ENCODE measurements around the gene RDH11.

RDH11 gene

DNA sequence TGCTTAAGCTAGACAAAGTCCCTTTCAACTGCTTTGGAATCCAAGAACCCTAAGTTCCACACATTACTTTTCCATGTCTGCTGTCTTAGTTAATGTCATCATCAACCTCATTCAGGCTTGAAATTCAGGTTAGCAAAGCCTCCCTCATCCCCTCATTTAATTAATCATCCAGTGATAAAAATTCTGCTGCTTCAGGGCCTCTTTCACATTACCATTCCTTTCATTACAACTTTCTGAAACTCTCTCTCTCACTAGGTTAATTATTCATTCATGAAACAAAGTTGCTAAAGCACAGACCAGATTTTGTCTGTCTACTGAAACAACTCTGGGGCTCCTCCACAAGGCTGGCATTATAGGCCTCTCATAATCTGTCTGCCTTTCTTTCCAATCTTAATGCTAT lies 11.7 kb downstream of the RDH11 start:
- H3K4me2 ChIP-seq (ENCODE audit: insufficient read depth, low read length) = no peak overlapping the region
- no peaks in the 10 kb centered on the region for H3K27me3 ChIP-seq (ENCODE audit: insufficient read depth, low read length, poor library complexity)
- H2AFZ ChIP-seq (ENCODE audit: low read depth, low read length) = no peak overlapping the region
- H3K36me3 ChIP-seq (ENCODE audit: insufficient read depth, low read length) = peaks cover 87% of the 10 kb centered on the region
- no peak overlapping the region for H3K9ac ChIP-seq (ENCODE audit: low read depth, low read length)
- TF ChIP-seq EZH2 (IDR thresholded peaks at IDR 0.05; ENCODE audit: borderline replicate concordance, low read depth, low read length, severe bottlenecking) (no peak), CTCF (IDR thresholded peaks at IDR 0.05; ENCODE audit: borderline replicate concordance, extremely low read depth, low read length, poor library complexity, severe bottlenecking) (no peak)
- H3K79me2 ChIP-seq (ENCODE audit: insufficient read depth, low read length) = peaks cover 44% of the 10 kb centered on the region
- no peaks in the 10 kb centered on the region for H3K9me3 ChIP-seq (ENCODE audit: insufficient read depth, low read length, severe bottlenecking)
- no peak for ATAC-seq (ENCODE audit: insufficient read depth, low read depth)
- no peaks in the 10 kb centered on the region for H3K4me1 ChIP-seq (ENCODE audit: insufficient read depth, low read length)
- H3K27ac ChIP-seq (ENCODE audit: low read length) = no peak overlapping the region
- no peak overlapping the region for H3K4me3 ChIP-seq (ENCODE audit: low read depth in 1 of 2, low read length in 2 of 2)
- DNase-seq = no peak
- H4K20me1 ChIP-seq (ENCODE audit: insufficient read depth, low read length) = peaks cover 6% of the 10 kb centered on the region; the same call in 1 of the 2 replicates

DNA sequence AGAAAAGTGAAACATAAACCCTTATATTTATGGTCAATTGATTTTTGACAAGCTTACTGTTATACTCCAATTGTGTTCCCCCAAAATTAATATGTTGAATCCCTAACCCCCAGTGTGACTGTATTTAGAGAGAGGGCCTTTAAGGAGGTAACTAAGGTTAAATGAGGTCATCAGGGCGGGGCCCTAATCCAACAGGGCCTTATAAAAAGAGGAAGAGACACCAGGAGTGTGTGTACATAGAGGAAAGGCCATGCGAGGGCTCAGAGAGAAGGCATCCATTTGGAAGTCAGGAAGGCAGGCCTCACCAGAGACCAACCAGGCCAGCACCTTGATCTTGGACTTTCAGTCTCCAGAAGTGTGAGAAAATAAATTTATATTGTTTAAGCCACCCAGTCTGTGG lies 14.6 kb downstream of the RDH11 start:
- H3K27ac ChIP-seq (ENCODE audit: low read length) = no peak overlapping the region
- no peak overlapping the region for H3K9ac ChIP-seq (ENCODE audit: low read depth, low read length)
- no peaks in the 10 kb centered on the region; the same call in 1 of the 2 replicates for H3K4me1 ChIP-seq (ENCODE audit: insufficient read depth, low read length)
- H3K4me2 ChIP-seq (ENCODE audit: insufficient read depth, low read length) = no peak overlapping the region
- no peak for TF ChIP-seq EZH2 (IDR thresholded peaks at IDR 0.05; ENCODE audit: borderline replicate concordance, low read depth, low read length, severe bottlenecking)
- no peak for TF ChIP-seq CTCF (IDR thresholded peaks at IDR 0.05; ENCODE audit: borderline replicate concordance, extremely low read depth, low read length, poor library complexity, severe bottlenecking)
- H3K36me3 ChIP-seq (ENCODE audit: insufficient read depth, low read length) = peaks cover 78% of the 10 kb centered on the region
- H3K27me3 ChIP-seq (ENCODE audit: insufficient read depth, low read length, poor library complexity) = no peaks in the 10 kb centered on the region
- no peak for ATAC-seq (ENCODE audit: insufficient read depth, low read depth)
- peaks cover 2% of the 10 kb centered on the region; the same call in 1 of the 2 replicates for H4K20me1 ChIP-seq (ENCODE audit: insufficient read depth, low read length)
- H3K4me3 ChIP-seq (ENCODE audit: low read depth in 1 of 2, low read length in 2 of 2) = no peak overlapping the region
- H2AFZ ChIP-seq (ENCODE audit: low read depth, low read length) = no peak overlapping the region
- DNase-seq = no peak
- peaks cover 33% of the 10 kb centered on the region for H3K79me2 ChIP-seq (ENCODE audit: insufficient read depth, low read length)
- H3K9me3 ChIP-seq (ENCODE audit: insufficient read depth, low read length, severe bottlenecking) = no peaks in the 10 kb centered on the region

DNA sequence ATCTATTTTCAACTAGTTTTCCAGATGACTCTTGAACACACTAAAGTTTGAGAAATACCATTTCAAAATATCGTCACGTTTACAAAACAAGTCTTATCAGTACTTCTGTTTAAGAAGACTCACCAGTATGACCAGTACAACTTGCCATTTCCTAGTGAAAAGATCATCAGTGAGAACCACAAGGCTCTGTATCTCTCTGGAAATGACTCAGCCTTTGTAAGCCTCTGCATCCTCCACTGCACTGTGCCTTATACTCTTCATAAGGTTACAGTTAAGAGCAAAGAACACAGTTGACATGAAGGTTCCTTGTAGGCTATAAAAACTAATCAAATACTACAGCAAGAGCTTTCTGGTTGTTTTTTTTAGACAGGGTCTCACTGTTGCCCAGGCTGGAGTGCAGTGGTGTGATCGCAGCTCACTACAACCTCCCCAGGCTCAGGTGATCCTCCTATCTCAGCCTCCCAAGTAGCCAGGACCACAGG lies 15.4 kb downstream of the RDH11 start:
- peaks cover 37% of the 10 kb centered on the region for H3K79me2 ChIP-seq (ENCODE audit: insufficient read depth, low read length)
- H3K4me1 ChIP-seq (ENCODE audit: insufficient read depth, low read length) = peaks cover 7% of the 10 kb centered on the region
- no peak overlapping the region for H3K4me3 ChIP-seq (ENCODE audit: low read depth in 1 of 2, low read length in 2 of 2)
- H3K9me3 ChIP-seq (ENCODE audit: insufficient read depth, low read length, severe bottlenecking) = no peaks in the 10 kb centered on the region
- peaks cover 76% of the 10 kb centered on the region for H3K36me3 ChIP-seq (ENCODE audit: insufficient read depth, low read length)
- DNase-seq (no peak), ATAC-seq (ENCODE audit: insufficient read depth, low read depth) (no peak)
- no peaks in the 10 kb centered on the region for H3K27me3 ChIP-seq (ENCODE audit: insufficient read depth, low read length, poor library complexity)
- H2AFZ ChIP-seq (ENCODE audit: low read depth, low read length) = no peak overlapping the region
- TF ChIP-seq CTCF (IDR thresholded peaks at IDR 0.05; ENCODE audit: borderline replicate concordance, extremely low read depth, low read length, poor library complexity, severe bottlenecking) = no peak
- H3K27ac ChIP-seq (ENCODE audit: low read length) = no peak overlapping the region
- no peak overlapping the region for H3K4me2 ChIP-seq (ENCODE audit: insufficient read depth, low read length)
- H4K20me1 ChIP-seq (ENCODE audit: insufficient read depth, low read length) = peaks cover 2% of the 10 kb centered on the region; the same call in 1 of the 2 replicates
- H3K9ac ChIP-seq (ENCODE audit: low read depth, low read length) = no peak overlapping the region

DNA sequence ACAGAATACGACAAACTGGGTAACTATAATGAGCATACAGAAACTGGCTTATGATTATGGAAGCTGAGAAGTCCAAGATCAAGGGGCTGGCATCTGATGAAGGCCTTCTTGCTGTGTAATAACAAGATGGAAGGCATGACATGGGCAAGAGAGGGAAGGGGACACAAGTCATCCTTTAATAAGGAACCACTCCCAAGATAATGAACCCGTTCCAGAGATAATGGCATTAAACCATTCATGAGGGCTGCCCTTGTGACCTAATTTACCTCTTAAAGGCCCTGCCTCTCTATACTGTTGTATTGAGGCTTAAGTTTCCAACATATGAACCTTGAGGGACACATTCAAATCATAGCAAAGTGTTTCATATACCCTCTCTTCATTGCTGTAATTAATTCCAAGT lies 16.6 kb downstream of the RDH11 start:
- TF ChIP-seq CTCF (IDR thresholded peaks at IDR 0.05; ENCODE audit: borderline replicate concordance, extremely low read depth, low read length, poor library complexity, severe bottlenecking) (no peak), EZH2 (IDR thresholded peaks at IDR 0.05; ENCODE audit: borderline replicate concordance, low read depth, low read length, severe bottlenecking) (no peak)
- Histone ChIP-seq H3K27ac (ENCODE audit: low read length) (no peak overlapping the region), H3K9me3 (ENCODE audit: insufficient read depth, low read length, severe bottlenecking) (no peaks in the 10 kb centered on the region), H3K4me3 (ENCODE audit: low read depth in 1 of 2, low read length in 2 of 2) (no peak overlapping the region), H3K27me3 (ENCODE audit: insufficient read depth, low read length, poor library complexity) (no peaks in the 10 kb centered on the region), H2AFZ (ENCODE audit: low read depth, low read length) (no peak overlapping the region), H3K36me3 (ENCODE audit: insufficient read depth, low read length) (peaks cover 65% of the 10 kb centered on the region), H3K79me2 (ENCODE audit: insufficient read depth, low read length) (peaks cover 40% of the 10 kb centered on the region), H3K4me2 (ENCODE audit: insufficient read depth, low read length) (no peak overlapping the region), H3K4me1 (ENCODE audit: insufficient read depth, low read length) (peaks cover 11% of the 10 kb centered on the region), H3K9ac (ENCODE audit: low read depth, low read length) (no peak overlapping the region), H4K20me1 (ENCODE audit: insufficient read depth, low read length) (peaks cover 3% of the 10 kb centered on the region; the same call in 1 of the 2 replicates)
- DNase-seq = no peak
- no peak for ATAC-seq (ENCODE audit: insufficient read depth, low read depth)
